ENCODE results near the gene FLRT2.

FLRT2 gene

DNA sequence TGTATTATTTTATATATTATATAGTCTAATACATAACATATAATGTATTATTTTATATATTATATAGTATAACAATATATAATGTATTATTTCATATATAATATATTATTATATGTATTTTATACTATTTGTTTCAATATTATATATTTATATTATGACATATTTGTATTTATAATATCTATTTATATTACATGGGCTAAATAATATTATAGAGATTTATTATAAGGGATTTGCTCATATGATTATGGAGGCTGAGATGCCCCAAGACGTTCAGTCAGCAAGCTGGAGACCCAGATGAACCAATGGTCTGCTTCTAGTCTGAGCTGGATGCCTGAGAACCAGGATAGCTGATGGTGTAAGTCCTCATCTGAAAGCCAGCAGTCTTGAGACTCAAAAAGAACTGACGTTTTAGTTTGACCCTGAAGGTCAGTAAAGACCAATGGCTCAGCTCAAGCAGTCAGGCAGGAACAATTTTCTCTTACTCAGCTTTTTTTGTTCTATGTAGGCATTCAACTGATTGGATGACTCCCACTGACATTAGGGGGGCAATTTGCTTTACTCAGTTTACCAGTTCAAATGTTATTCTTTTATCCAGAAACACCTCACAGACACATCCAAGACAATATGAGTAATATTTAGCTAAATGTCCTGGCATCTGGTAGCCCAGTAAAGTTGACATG is 130.4 kb downstream of the FLRT2 start:
- DNase-seq (ENCODE audit: low spot score), result no peak

DNA sequence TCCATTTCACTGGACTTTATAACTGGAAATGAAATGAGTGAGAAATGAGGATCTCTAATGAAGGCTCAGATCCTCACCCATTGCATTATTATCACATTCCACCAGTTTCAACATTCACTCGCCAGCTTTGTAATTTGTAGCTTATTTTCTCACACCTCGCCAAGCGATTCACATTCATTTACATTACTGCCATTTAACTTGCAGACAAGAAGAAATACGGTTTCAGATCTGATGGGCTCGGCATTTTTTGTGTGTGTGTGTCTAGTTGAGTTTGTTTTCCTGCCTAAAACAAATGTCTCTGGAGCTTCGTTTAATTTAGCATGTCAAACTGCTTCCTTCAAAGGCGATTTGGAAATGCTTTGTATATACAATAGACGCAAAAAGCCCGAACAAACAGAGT is 132.2 kb downstream of the FLRT2 start:
- no peak for DNase-seq (ENCODE audit: low spot score)

GRCh38 chr14:85663256-85663655 is 133.3 kb downstream of the FLRT2 start:
- no peak for DNase-seq (ENCODE audit: low spot score)

DNA sequence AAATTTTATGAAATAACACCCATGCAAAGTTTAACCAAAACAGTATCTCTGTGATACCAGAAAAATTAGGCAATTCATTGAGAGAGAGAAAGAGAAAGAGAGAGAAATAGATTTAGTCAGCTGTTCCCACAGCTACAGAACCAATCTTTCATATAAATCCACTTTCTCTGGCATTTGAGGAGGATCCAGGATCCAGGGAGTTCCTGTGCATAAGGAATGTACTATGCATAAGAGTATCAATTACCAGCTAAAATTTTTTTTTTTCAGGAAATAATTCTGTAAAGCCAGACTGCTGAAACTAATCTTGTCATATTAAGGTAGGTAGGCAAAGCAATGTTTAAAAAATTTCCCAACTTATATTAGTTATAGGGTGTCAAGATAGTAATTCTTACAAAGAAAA is 133.7 kb downstream of the FLRT2 start:
- DNase-seq (ENCODE audit: low spot score), result no peak

DNA sequence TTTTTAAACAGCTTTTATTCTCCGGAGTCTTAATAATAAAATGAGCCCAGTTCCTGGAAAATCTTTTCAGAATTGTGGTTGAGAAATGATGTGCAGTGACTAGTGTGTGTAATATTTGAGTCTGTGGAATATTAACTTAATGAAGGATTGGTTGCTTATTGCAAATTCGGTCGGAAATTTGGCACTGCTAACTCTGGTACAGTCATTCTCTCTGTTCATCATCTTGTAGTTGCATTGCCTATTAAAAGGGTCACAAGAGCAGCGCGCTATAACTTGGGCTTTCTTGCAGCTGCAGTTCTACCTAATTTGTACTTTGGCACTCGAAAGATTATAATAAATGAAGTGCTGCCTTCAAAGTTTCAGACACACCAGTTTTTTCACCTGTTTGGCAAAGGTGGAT is 146.0 kb downstream of the FLRT2 start:
- no peak for DNase-seq (ENCODE audit: low spot score)

- no peak for DNase-seq (ENCODE audit: low spot score)
These were observed 157.0 kb downstream of the FLRT2 start for GRCh38 chr14:85686908-85687307.

- no peak for DNase-seq (ENCODE audit: low spot score)
These were observed 157.5 kb downstream of the FLRT2 start for GRCh38 chr14:85687456-85687855.

GRCh38 chr14:85688006-85688405 is 158.1 kb downstream of the FLRT2 start:
- DNase-seq (ENCODE audit: low spot score), result no peak

GRCh38 chr14:85695300-85695699 is 165.4 kb downstream of the FLRT2 start:
- no peak for DNase-seq (ENCODE audit: low spot score)

- DNase-seq (ENCODE audit: low spot score), result no peak
These were observed 171.2 kb downstream of the FLRT2 start for GRCh38 chr14:85701116-85701515.

DNA sequence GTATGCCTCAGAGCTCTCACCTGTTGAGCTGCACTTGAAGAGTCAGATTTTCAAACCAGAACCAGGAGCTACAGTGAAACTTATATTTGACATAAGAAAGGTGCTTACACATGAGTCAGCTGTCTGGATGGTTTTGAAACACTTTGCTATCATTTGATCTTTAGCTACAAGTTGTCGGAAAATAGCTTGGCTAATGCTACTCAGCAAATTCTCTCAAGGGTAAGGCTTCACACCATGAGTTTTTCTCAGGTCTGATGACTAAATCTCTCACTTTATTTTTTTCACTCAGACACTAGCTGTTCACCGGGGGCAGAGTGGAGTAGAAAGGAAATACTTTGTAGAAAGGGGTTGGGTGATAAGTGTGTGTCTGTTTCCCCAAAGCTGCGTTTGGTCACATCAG is 171.8 kb downstream of the FLRT2 start:
- no peak for DNase-seq (ENCODE audit: low spot score)

DNA sequence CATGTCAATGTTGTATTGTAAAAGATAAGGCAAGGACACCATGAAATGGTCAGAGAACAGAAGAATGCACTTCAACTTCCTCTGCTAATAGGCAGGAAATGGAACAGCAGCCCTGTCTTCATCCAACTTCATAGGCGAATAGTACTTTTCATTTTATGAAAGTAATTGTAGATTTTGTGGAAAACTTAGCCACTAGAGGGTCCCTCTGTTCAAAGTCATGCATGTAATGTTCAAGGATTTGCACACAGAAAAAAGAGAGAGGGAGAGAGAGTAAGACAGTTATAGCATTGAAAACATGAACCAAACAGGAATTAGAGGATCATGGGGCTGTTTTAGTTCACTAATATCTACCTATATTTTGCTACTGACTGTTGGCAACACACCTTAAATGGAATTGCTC is 172.2 kb downstream of the FLRT2 start:
- no peak for DNase-seq (ENCODE audit: low spot score)

DNA sequence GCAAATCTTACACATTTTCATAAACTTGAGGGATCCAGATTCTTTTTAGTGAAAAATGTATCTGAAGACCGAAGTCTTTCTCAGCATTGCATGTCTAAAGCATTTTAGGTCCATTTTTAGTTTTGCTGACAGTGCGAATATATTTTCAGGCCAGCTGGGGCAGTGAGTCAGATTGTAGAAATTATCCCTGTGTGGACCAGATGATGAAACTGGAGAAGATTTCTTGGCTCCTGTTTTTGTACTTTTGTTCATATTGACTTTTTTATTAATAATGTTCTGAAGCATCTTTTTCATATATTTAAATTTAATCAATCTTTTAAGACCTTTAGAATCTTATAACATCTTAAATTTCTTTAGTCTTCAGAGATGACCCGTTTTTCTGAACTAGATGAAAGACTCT is 173.1 kb downstream of the FLRT2 start:
- no peak for DNase-seq (ENCODE audit: low spot score)
